Subcutaneous abdominal adipose tissue (tissue), 5 donors: ENCODE data around the gene CCDC59.
"Not testable (repeated sequence)": the region's sequence is repeated elsewhere in the genome, so short reads cannot be mapped to it uniquely, and the experiment has no call there.

Experiments
- H3K27ac ChIP-seq: one replicate; pipeline ENCODE4 v1.7.0; 2013; ENCODE audit warnings: low read depth, mild to moderate bottlenecking, inconsistent platforms, low read length, moderate library complexity
- H3K27me3 ChIP-seq, 5 donors: one replicate each; pipeline ENCODE4 v1.7.0; 2013; ENCODE audit warnings: low read length in 5 of 5, inconsistent platforms in 1 of 5; ENCODE audit not compliant: control insufficient read depth in 5 of 5, insufficient read depth in 4 of 5
- H3K36me3 ChIP-seq, 5 donors: one replicate each; pipeline ENCODE4 v1.7.0; 2013; ENCODE audit warnings: low read length in 5 of 5; ENCODE audit not compliant: control insufficient read depth in 5 of 5, insufficient read depth in 5 of 5
- H3K4me1 ChIP-seq, 5 donors: one replicate each; pipeline ENCODE4 v1.7.0; 2013; ENCODE audit warnings: low read length in 5 of 5, mild to moderate bottlenecking in 3 of 5, moderate library complexity in 1 of 5; ENCODE audit not compliant: control insufficient read depth in 5 of 5, insufficient read depth in 5 of 5
- H3K4me3 ChIP-seq, 5 donors: one replicate each; pipeline ENCODE4 v1.7.0; 2013; ENCODE audit warnings: low read length in 5 of 5, low read depth in 1 of 5
- H3K9ac ChIP-seq, 5 donors: one replicate each; pipeline ENCODE4 v1.7.0; 2013; ENCODE audit warnings: low read length in 5 of 5, mild to moderate bottlenecking in 4 of 5, moderate library complexity in 3 of 5
- H3K9me3 ChIP-seq, 5 donors: one replicate each; pipeline ENCODE4 v1.7.0; 2013; ENCODE audit warnings: low read length in 5 of 5; ENCODE audit not compliant: control insufficient read depth in 5 of 5
- donor health status: healthy.
- donor health status: healthy.
- donor health status: healthy.
- donor health status: healthy.
- donor health status: healthy.

CCDC59 gene

DNA sequence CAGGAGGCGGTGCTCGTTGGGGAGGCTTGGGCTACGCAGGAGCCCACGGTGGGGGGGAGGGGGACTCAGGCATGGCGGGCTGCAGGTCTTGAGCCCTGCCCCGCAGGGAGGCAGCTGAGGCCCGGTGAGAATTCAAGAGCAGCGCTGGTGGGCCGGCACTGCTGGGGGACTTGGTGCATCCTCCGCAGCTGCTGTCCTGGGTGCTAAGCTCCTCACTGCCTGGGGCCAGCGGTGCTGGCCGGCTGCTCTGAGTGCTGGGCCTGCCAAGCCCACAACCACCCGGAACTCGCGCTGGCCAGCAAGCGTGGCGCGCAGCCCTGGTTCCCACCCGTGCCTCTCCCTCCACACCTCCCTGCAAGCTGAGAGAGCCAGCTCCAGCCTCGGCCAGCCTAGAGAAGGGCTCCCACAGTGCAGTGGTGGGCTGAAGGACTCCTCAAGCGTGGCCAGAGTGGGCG lies 3.3 kb upstream of the CCDC59 start:
- H3K4me3 ChIP-seq, result no peak overlapping the region
- H3K9me3 ChIP-seq, result no peaks in the 10 kb centered on the region
- no peaks in the 10 kb centered on the region for H3K27me3 ChIP-seq
- peaks cover 15 to 46% (median 34%) of the 10 kb centered on the region in 5 donors for H3K4me1 ChIP-seq
- H3K9ac ChIP-seq, result no peak overlapping the region
- peaks cover 0 to 4% (median 0%) of the 10 kb centered on the region in 5 donors for H3K36me3 ChIP-seq
- H3K27ac ChIP-seq, result no peak overlapping the region

DNA sequence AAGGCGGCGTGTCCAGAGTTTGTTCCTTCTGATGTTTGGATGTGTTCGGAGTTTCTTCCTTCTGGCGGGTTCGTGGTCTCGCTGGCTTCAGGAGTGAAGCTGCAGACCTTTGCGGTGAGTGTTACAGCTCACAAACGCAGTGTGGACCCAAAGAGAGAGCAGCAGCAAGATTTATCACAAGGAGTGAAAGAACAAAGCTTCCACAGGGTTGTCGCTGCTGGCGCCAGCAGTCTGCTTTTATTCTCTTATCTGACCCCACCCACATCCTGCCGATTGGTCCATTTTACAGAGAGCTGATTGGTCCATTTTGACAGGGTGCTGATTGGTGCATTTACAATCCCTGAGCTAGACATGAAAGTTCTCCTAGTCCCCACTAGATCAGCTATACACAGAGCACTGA lies 2.6 kb upstream of the CCDC59 start:
- H3K9me3 ChIP-seq, H3K27ac ChIP-seq, H3K4me3 ChIP-seq, H3K9ac ChIP-seq, H3K36me3 ChIP-seq, H3K27me3 ChIP-seq: not testable (repeated sequence)
- peaks cover 15 to 48% (median 35%) of the 10 kb centered on the region in 5 donors for H3K4me1 ChIP-seq

DNA sequence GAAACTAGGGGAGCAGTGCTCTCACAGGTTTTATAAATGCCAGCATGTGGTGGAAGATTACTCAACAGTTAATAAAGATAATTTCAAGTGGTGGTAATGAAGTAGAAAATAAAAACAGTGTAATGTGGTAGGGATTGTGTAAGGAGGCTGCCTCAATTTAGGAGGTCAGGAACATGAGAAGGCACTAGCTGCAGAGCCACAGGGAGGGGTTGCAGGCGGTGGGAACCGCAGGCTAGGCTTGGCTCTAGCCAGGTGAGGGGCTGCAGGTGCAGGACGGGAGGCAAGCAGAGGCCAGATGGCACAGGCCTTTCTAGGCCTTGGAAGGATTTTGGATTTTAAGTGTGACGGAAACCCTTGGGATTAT lies 910 bp upstream of the CCDC59 start:
- Histone ChIP-seq H3K9ac (peak overlapping the region; percentile 72 to 100 (median 80)), H3K36me3 (peaks cover 11 to 15% (median 13%) of the 10 kb centered on the region in 5 donors), H3K4me1 (peaks cover 15 to 45% (median 35%) of the 10 kb centered on the region in 5 donors), H3K9me3 (no peaks in the 10 kb centered on the region), H3K4me3 (peak overlapping the region; percentile 88 to 100 (median 98)), H3K27me3 (no peaks in the 10 kb centered on the region), H3K27ac (peak overlapping the region; percentile 99)

DNA sequence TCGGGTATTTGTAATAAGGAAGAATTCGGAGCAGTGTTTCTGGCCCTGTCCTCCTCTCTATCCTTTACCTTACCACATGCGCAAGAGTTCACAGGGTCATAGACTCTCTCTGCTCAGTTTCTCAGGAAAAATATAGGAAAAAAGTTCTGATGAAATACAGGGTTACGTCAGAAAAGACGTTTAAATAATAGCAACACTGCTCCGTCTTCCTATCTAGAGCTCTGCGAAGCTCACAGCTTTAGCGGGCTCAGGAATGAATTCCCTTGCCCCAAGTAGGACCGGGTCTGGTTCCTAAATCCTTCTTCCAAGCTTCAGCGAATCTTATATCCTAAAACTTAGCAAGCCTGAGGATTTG lies 365 bp downstream of the CCDC59 start:
- H3K4me3 ChIP-seq, result peak overlapping the region; percentile 98 to 100 (median 100)
- H3K4me1 ChIP-seq, result peaks cover 15 to 39% (median 32%) of the 10 kb centered on the region in 5 donors
- peaks cover 20 to 27% (median 25%) of the 10 kb centered on the region in 5 donors for H3K36me3 ChIP-seq
- peak overlapping the region; percentile 97 to 100 (median 100) for H3K9ac ChIP-seq
- H3K9me3 ChIP-seq, result no peaks in the 10 kb centered on the region
- H3K27ac ChIP-seq, result peak overlapping the region; percentile 99
- H3K27me3 ChIP-seq, result no peaks in the 10 kb centered on the region

DNA sequence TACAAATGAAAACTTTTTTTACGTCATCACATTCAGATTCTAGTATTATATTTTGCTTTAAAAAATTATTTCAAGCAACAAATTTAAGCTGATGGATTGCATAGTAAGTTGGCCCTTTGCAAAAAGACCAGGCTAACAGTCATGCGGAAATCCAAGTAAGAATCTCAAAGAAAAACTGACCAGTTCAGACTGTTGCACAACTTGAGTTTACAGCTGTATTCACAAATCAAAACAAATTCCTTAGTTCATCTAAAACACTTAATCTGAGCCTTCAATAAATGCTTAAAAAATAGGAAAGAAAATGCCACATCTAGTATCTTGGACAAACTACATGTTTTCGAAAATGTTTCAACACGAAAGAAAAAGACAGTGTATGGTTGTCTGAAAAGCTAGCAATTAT lies 847 bp downstream of the CCDC59 start:
- H3K9ac ChIP-seq, result peak overlapping the region; percentile 97 to 100 (median 100)
- peak overlapping the region; percentile 98 to 100 (median 100) for H3K4me3 ChIP-seq
- H3K4me1 ChIP-seq, result peaks cover 15 to 39% (median 32%) of the 10 kb centered on the region in 5 donors
- H3K27ac ChIP-seq, result peak overlapping the region; percentile 99
- H3K9me3 ChIP-seq, result no peaks in the 10 kb centered on the region
- peaks cover 23 to 31% (median 27%) of the 10 kb centered on the region in 5 donors for H3K36me3 ChIP-seq
- H3K27me3 ChIP-seq, result no peaks in the 10 kb centered on the region

DNA sequence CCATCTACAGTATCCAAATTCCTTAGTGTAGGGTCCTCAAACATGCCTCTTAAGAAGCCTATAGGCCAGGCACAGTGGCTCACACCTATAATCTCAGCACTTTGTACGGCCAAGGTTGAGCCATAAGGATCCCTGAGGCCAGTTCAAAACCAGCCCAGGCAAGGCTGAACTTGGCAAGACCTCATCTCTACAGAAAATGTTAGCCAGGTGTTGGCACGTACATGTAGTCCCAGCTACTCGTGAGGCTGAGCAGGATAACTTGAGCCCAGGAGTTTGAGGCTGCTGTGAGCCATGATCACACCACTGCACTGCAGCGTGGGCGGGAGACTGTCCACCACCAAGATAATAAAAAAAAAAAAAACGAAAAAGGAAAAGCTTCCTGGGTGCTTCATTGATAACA lies 6.8 kb downstream of the CCDC59 start:
- Histone ChIP-seq H3K27me3 (no peaks in the 10 kb centered on the region), H3K27ac (no peak overlapping the region), H3K36me3 (peaks cover 44 to 58% (median 48%) of the 10 kb centered on the region in 5 donors), H3K4me1 (peaks cover 0 to 7% (median 4%) of the 10 kb centered on the region in 5 donors), H3K9me3 (no peaks in the 10 kb centered on the region), H3K4me3 (no peak overlapping the region), H3K9ac (no peak overlapping the region)

DNA sequence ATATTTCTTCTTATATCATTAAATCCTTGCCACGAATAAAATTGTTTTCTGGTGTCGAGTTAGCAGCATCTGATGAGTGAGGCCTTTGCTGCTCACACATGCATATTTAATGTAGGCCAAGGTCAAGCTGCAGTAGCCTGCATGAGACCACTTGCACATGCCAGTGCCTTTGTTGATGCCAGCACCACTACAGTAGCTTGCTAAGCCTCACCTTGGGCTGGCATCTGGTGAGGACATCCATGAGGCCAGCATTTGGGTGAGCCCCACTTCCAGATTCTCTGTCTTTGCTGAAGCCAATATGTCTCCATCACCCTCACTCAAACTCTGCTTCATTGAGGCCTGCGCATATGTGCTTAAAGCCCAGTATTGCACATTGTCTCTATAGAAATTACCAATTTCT lies 8.0 kb downstream of the CCDC59 start:
- no peaks in the 10 kb centered on the region for H3K27me3 ChIP-seq
- H3K4me1 ChIP-seq, result no peaks in the 10 kb centered on the region
- H3K9ac ChIP-seq, result no peak overlapping the region
- peaks cover 35 to 54% (median 43%) of the 10 kb centered on the region in 5 donors for H3K36me3 ChIP-seq
- H3K27ac ChIP-seq, result no peak overlapping the region
- H3K4me3 ChIP-seq, result no peak overlapping the region
- H3K9me3 ChIP-seq, result no peaks in the 10 kb centered on the region

DNA sequence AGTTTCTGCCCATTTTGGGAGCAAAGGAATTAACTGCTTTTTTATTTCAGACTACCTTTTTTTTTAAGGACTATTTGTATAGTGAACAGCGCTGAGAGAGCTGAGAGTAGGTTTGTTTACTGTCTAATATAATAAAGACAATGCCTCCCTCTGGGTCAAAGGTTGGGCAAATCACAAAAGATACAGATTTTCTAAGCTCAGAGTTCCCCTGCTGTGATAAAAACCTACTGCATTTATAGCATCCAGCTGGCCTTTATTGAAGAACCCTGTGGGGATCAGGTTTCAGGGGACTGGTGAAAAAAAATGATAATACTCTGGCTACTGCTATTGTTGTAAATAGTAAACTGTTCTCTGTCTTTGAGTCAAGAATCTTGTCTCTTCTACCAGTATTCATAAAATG lies 28.7 kb downstream of the CCDC59 start:
- Histone ChIP-seq H3K4me3 (no peak overlapping the region), H3K27ac (no peak overlapping the region), H3K9me3 (no peaks in the 10 kb centered on the region), H3K36me3 (no peaks in the 10 kb centered on the region), H3K4me1 (peaks cover 0 to 6% (median 0%) of the 10 kb centered on the region in 5 donors), H3K9ac (no peak overlapping the region), H3K27me3 (no peaks in the 10 kb centered on the region)

DNA sequence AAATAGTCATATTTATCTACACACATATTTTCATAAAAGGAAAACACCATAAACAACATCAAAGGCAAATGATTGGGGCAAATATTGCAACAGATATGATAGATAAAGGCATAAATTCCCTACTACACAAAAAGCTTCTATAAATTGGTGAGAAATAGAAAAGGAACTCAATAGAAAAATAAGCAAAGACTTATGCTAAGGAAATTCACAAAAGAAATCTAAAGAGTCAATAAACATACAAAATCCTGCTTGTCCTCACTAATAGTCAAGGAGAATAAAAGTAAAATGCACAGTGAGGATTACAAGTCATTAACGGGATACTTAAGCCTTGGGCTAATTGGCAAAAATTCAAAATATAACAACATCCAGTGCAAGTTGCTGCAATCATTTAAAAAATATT lies 30.3 kb downstream of the CCDC59 start:
- H3K4me3 ChIP-seq, result no peak overlapping the region
- no peaks in the 10 kb centered on the region for H3K36me3 ChIP-seq
- no peaks in the 10 kb centered on the region for H3K9me3 ChIP-seq
- H3K27me3 ChIP-seq, result no peaks in the 10 kb centered on the region
- no peak overlapping the region for H3K9ac ChIP-seq
- no peak overlapping the region for H3K27ac ChIP-seq
- peaks cover 0 to 6% (median 0%) of the 10 kb centered on the region in 5 donors for H3K4me1 ChIP-seq

DNA sequence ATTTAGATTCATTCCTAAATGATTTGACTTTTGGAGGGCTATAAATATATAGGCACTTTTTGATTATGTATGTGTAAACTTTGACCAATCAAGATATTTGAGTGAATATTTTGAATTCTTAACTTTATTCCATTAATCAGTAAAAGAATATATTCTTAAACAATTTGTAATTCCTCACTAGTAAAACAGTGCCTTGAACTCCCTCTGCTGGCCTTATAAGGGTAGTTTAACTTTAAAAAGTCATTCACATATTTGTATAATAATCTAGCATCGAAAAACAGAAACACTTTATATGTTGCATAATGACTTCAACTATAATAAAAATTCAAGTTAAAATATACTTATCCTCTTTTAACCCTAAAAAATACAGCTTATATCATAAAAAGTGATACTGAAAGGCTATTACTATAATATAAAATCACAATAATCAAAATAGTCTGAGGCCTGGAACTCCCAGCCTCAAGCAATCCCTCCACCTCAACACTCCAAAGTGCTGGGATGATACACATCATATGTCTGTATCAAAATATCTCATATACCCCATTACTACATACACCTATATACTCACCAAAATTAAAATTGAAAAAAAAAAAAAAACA lies 31.2 kb downstream of the CCDC59 start:
- no peak overlapping the region for H3K4me3 ChIP-seq
- H3K9me3 ChIP-seq, result no peaks in the 10 kb centered on the region
- H3K4me1 ChIP-seq, result peaks cover 0 to 6% (median 0%) of the 10 kb centered on the region in 5 donors
- no peaks in the 10 kb centered on the region for H3K27me3 ChIP-seq
- no peak overlapping the region for H3K27ac ChIP-seq
- H3K36me3 ChIP-seq, result no peaks in the 10 kb centered on the region
- H3K9ac ChIP-seq, result no peak overlapping the region
